AG20443 (cell line): Measurements from ENCODE around the gene ARID3A.
A peak's percentile ranks its signal among the peaks of the same experiment; 100 is the strongest.

Experiments used
- DNase-seq: peaks from one replicate; pipeline ENCODE4 v3.0.0; 2012; ENCODE audit warnings: low spot score, mixed read lengths

Gene ARID3A

DNA sequence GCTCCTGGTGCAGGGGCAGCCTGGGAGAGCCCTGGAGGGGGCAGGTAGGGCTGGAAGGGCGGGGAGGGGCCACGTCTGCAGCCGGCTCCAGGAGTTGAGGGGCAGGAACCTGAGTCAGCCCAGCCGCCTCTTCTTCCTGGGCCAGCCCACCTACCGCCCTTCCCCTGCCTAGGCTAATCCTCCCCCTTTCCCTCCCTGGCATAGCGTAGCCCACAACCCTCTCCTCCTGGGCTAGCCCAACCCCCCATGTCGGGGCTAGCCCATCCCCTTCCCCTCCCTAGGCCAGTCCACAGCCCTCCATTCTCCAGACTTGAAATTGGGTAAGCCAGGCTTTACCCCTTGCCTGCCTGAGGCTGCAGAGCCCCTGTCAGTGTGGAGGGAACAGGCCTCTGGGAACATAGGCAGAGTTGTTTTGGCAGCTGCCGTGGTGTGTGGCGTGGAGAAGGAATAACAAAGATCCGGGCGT, 37.7 kb downstream of the ARID3A start:
- no peak for DNase-seq

DNA sequence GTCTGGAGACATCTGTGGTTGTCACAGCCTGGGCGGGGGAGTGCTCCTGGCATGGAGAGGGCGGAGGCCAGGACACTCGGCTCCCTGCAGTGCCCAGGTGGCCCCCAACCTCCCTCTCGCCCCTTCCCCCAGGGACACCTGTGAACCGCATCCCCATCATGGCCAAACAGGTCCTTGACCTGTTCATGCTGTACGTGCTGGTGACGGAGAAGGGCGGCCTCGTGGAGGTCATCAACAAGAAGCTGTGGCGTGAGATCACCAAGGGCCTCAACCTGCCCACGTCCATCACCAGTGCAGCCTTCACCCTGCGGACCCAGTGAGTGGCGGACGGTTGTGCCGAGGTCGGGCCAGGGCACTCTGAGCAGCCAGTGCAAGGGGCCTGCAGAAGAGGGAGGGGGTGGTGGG, 38.3 kb downstream of the ARID3A start:
- no peak for DNase-seq

DNA sequence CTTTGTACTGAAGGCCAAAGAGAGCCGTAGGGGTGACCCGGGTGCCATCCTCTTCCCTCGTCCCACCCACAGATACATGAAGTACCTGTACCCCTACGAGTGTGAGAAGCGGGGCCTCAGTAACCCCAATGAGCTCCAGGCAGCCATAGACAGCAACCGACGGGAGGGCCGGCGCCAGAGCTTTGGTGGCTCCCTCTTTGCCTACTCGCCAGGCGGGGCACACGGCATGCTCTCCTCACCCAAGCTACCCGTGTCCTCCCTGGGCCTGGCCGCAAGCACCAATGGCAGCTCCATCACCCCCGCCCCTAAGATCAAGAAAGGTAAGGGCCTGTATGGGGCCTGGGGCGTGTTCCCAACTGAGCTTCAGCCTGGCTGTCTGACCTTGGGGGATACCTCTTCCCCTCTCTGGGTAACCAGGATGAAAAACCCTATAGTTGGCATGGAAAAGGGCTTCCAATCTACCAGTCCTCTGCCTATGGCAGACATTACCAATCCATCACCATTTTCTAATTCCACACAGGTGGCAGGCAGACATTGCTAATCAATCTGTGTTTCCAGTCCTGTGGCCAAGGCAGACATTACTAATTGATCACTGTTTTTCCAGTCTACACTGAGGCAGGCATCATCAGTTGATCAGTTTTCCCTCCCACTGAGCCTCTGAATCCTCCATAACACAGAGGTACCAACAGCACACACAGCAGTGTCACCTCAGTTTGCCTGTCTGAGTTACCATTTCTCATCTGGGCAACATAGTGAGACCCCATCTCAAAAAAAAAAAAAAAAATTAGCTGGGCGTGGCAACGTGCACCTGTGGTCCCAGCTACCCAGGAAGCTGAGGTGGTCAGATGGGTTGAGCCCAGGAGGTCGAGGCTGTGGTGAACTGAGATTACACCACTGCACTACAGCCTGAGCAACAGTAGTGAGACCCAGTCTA, 39.2 kb downstream of the ARID3A start:
- DNase-seq, result no peak

DNA sequence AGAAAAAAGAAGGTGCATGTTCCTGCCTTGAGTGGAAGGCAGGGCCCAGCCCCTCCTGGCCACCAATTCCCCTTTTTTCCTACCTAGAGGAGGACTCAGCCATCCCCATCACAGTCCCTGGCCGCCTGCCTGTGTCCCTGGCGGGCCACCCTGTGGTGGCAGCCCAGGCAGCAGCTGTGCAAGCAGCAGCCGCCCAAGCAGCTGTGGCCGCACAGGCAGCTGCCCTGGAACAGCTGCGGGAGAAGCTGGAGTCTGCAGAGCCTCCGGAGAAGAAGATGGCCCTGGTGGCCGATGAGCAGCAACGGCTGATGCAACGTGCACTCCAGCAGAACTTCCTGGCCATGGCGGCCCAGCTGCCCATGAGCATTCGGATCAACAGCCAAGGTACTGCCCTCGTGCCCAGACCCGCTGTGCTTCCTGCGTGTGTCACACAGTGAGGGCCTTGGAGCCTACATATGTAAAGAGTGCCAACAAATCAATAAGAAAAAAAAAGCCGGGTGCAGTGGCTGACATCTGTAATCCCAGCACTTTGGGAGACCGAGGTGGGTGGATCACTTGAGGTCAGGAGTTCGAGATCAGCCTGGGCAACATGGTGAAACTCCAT, 40.8 kb downstream of the ARID3A start:
- DNase-seq, result no peak

DNA sequence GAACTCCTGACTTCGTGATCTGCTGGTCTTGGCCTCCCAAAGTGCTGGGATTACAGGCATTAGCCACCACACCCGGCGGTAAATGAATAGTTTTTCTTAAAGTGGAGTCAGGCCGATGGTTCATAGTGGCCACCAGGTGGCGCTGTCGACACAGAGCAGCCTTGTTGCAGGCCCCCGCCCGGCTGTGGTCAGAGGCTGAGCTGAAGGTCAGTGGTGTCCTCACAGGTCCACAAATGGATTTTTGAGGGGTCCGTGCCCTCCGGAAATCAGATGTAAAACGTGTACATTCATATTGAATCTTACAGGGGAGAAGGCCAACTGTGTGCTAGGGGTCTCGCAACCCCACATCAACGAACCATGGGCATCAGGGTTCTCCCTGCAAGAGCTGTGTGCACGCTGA, 44.9 kb downstream of the ARID3A start:
- no peak for DNase-seq

DNA sequence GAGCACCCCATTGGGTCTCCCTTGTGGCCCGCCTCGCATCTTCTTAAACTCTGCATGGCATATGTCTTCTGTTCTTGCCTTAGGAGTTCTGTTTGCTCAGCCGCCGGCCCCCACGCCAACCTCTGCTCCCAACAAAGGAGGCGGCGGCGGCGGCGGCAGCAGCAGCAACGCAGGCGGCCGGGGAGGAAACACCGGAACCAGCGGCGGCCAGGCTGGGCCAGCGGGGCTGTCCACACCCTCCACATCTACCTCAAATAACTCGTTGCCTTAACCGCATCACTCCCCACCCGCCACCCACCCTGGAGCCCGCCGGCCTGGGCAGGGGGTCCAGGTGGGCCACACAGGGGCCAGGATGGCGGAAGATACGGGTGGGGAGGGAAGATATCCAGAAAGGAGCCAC, 46.0 kb downstream of the ARID3A start:
- no peak for DNase-seq

DNA sequence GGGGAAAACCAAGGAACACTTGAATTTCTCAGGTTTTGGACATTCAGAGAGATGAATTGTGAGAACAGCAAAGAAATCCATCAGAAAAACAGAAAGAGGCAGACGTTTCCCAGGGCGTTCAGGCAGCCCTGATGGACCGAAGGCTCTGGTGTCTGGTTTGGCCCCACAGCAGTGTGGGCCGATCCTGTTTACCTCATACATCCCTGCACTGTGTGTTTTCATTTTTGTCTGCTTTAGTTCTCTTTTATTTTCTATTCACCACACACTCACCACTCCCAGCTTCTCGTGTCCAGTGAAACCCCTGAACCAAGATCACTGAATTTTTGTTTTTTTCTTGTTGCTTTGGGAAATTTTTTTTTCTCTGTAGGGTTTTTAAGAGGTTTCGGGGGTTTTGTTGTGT, 46.4 kb downstream of the ARID3A start:
- no peak for DNase-seq

DNA sequence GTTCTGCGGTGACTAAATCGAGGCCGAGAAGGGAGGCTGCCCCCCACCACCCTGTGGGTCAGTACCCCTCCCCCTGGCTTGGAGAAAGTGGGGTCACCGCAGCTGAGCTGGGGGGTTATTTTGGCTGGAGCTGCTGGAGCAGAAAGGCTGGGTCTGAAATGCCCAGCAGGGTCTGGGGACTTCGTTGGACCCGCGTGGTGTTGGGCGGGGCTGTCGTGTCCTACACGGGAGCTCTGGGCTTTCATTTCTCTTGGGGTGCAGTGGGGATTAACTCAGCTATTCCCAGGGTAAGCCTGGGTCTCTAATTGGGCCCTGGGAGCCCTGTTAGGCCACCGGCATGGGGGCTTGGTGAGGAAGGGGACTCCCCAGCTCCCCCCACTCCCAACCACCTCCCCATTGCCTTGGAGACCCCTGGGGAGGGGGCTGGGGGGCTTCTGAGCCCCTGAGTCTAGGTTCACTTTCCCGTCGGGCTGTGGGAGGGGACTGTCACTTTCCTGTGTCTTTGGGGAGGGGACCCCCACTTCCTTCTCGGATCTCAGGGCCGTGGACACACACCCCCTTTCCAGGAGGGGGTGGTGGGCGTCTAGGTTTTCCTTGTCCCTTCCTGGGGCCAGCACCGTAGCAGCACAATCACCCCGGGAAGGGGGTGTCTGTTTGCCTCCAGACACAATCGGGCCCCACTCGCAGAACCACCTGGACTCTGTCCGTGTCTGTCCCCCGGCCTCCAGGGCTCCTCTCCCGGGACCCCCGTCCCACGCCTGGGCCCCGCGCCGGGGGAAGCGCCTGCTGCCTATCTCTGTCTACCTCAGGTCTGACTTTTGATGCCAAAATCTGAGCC, 48.1 kb downstream of the ARID3A start:
- DNase-seq, result no peak

DNA sequence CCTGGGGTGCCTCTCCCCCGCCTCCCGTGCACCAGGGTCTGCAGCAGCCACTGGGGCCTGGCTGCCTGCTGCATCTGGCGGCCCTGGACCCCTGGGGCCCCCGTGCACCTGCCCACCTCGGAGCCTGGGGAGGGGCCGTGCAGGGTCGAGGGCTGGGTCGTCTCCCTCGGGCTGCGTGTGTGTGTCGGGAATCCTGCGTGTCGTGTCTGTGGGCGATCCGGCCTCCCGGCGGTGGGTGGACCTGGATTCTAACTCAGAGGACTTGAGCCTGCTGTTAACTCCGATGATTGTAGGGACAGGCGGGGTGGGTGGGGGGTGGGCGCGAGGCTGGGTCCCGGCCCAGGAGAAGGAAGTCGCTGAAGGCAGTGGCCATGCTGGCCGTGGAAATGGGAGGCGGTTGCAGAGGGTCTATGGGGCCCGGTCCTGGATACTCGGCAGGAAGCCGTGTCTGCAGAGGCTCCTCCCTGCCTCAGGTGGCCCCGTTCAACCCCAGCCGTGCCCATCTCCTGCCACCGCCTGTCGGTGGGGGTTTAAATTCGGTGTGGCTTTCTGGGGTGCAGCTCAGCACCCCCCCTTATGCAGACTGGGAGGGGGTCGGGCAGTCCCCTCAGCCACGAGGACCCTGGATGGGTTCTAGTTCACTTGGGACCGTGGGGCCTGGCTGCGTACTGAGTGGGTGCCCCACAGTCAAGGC, 48.9 kb downstream of the ARID3A start:
- no peak for DNase-seq

DNA sequence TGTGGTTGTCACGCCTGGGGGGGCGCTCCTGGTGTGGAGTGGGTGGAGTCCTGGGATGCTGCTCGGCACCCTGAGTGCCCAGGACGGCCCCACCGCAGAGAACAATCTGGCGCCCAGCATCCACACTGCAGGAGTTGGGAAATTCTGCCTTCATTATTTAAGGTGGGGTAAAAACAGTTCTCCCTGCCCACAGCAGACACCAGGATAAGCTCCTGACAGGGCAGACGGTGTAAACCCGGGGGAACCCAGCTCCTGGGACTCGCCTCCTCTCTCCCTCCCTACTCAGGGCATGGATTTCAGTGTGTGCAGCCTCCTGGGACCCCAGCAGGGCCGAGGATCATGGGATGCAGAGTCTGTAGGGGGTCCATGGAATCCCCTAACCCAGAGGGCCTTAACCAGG, 50.6 kb downstream of the ARID3A start:
- no peak for DNase-seq

DNA sequence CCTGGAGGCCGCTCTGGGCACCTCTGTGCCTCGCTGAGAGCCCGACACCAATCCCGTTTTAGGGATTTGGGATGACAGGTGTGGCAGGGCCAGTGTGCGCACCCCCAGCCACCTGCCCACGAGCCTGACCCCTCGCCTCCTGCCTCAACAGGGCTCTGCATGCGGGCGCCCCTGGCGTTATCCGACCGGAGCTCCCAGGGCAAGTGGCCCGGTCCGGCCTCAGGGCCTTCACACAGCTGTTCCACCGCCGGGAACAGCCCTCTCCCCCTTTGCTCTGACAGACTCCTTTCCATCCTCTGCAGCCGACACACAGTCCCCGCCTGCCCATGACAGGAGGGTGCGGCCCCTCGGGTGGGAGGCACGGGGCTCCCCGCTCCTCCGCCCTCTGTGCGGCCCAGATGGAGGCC, 51.2 kb downstream of the ARID3A start:
- no peak for DNase-seq

DNA sequence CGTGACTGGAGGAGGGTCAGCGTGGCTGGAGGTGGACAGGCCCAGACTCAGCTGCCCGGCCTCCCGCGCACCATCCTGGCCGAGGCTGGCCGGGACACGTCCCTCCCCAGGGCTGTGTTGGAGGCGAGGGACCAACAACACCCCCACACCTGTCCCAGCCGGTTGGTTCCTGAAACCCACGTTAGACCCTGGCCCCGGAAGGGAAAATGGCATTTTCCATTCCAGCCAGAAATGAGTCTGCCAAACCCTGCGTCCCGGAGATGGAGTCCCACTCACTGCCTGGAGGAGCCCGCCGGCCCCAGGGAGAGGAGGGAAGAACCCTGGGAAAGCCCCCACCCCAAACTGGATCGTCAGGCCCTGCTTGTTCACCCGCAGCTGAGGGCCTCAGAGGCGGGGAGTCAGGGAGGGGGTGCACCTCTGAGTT, 53.5 kb downstream of the ARID3A start:
- no peak for DNase-seq

DNA sequence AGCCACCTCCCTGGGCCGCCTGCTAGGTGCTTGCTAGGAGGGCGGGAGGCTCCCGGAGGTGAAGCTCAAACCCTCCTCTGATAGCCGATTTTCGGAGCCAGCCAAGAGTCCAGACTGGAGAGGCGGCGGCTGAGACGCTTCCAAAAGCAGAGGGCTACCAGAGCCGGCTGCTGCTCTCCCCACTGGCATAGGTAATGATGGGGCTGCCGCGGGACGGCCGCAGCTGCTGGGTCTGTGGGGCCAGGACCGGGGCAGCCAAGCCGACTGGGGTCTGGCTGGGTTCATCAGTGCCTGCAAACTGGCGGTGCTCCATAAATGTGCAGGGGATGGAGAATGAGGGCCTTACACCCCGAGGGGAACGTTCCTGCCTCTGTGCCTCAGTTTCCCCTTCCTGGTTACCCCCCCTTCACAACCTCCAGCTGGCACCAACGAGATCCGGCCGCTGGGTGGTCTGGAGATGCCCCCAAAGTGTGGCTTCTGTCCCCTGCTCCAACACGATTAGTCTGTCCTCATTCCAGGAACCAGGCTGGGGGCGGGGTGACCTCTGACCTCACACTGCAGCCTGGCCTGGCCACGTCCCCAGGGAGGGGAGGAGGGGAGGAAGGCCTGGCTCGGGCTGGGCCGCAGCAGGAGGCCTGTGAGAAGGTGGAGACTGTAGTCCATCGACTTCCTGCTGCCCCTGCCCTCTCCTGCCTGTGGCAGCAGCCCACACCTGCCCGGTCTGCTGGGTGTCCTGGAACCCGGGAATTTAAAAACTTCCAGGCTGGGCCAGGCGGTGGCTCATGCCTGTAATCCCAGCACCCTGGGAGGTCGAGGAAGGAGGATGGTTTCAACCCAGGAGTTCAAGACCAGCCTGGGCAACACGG, 54.5 kb downstream of the ARID3A start:
- DNase-seq, result no peak

DNA sequence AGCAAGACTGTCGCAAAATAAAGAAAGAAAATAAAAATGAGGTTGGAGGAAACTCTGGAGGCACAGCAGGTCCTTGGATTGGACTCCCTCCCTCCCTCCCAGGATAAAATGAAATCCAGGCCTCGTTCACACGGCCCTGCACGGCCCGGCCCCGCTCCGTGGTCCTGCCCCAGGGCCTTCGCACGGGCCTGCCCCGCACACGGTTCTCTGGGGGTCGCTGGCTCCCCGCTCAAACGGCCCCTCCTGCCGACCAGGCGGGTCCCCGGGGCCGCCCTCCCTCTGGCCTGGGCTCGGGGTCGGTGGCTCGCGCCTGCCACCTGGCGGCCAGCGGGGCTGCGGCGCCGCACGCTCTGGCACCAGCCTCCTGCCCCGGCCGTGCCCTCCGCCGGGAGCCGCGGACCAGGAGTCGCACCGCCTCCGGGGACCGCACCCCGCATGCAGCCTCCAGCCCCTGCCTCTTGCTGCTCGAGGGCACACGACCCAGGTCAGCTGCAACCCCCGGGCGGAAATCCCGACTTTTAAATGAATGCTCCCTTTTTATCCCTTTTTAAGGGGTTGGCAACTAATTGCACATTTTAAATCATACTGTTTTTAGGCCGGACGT, 56.8 kb downstream of the ARID3A start:
- DNase-seq, result peak; percentile 95

DNA sequence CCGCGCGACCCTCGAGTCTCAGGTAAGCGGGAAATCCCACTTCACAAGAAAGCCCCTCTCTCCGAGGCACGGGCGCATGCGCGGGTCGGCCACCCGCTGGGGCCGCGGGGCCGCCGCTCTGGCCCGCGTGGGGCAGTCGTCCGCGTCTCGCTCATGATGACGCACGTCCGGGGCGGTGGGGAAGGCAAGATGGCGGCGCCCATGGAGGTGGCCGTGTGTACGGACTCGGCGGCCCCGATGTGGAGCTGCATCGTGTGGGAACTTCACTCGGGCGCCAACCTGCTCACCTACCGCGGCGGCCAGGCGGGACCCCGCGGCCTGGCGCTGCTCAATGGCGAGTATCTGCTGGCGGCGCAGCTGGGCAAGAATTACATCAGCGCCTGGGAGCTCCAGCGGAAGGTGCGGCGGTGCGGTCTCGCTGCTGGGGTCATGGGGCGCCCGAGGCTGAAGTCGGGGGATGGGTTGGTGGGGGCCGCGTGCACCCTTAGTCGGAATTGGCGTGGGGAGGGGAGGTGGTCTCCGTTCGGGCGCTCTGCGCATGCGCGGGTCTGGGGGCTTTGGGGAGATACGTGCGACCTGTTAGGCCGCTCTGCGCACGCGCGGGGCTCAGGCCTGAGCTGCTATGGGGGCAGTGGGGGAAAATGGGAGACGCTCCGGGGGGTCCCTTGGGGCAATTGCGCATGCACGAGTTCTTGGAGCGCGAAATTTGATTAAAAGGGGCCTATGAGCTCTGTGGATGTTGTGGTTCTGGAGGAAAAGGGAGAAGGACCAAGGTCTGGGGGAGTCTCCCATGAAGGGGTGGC, 58.5 kb downstream of the ARID3A start, which contains the start of gene WDR18:
Gene WDR18 (plus strand): TSS at position 181 of the 803 bp plus-strand sequence. CDS start 9 bp downstream, at position 190.
- DNase-seq, result peak; percentile 100

DNA sequence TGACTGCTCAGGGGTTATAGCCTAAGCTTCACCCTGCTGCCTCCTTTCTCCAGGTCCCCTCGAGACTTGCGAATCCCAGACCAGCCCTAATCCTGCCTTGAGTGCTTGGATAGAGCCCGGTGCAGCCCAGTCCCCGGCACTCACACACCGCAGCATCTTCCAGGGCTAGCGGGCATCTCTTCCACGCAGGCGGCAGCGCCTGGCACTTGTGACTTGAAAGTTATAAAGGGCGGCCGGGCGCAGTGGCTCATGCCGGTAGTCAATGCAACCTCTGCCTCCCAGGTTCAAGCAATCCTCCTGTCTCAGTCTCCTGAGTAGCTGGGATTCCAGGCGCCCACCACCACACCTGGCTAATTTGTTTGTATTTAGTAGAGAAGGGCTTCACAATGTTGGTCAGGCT, 60.2 kb downstream of the ARID3A start:
- DNase-seq, result no peak

DNA sequence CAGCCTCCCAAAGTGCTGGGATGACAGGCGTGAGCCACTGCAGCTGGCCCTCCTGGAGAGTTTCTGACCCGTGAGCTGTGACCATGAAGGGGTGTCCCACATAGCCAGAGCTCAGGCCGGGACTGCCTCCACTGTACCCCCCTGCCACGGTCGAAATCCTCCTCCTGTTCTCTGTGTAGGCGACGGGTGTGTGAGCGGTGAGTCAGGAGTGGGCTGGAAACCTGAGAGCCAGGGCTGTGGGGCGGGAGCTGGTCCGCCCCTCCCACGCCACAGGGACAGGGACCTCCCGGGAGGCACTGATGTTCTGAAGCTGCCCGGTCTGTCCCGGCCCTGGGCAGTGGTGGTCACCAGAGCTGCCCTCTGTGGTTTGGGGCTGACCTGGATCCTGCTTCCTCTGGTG, 62.2 kb downstream of the ARID3A start:
- no peak for DNase-seq

DNA sequence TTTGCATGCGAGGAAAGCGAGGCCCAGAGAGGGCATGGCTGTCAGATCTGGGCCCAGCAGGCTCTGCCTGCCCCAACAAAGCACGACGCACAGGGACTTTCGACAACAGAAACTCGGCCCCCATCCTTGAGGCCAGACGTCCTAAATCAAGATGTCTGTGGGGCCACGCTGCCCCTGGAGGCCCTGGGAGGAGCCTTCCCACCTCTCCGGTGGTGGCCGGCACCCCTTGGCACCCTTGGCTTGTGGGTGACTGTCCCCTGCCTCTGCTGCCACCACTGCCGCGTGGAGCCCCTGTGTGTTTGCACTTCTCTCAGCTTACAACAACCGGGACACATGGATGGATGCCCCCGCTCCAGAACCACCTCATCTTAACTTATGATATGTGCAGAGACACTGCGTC, 62.7 kb downstream of the ARID3A start:
- DNase-seq, result no peak

DNA sequence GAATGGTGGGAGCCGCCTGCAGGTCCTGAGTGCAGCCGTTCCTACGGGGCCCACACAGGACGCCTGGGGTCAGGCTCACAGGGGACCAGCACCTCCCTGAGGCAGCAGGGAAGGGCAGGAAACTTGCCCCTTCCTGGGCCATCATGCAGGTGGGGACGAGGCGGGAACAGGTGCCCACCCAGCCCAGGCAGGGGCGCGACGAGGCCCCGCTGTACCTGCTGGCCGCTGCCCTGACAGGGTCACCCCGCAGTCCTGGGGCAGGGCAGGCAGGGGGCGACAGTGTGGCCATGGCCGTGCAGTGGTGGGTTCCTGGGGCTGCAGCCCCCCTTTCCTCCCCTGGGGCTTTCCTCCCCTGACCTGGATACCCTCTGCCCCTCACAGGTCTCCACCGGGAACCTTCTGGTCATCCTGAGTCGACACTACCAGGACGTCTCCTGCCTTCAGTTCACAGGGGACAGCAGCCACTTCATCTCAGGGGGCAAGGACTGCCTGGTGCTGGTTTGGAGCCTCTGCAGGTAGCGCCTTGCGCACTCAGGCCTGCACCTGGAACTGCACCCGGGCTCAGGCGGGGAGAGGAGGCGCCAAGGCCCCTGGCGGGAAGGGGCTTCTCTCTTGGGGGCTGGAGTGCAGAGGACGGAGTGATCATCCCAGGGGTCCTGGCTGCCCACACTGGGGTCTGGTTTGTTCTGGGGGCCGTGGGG, 63.7 kb downstream of the ARID3A start:
- no peak for DNase-seq
